B cell (primary cell): Measurements from ENCODE around the gene PRSS50. TPM values are rescaled to one million over a fixed set of nuclear protein-coding genes. Genes with fewer than 3 reads are reported as not detected.

ENCODE experiments used
- ATAC-seq: fragments of 200-7000 bp; cut with Tn5 transposase; one replicate; pipeline ENCODE4 v1.10.0; 2021; ENCODE audit warnings: low read depth, mild to moderate bottlenecking, moderate number of reproducible peaks, moderate library complexity
- CTCF ChIA-PET: fragments of 350-600 bp; sonication (Branson Sonifier 250); formaldehyde crosslinking; loops from one replicate; lab custom pipeline; 2021; ENCODE audit warnings: antibody characterized with exemption, inconsistent platforms; lab: Charles Lee
- POLR2A ChIA-PET: fragments of 350-600 bp; sonication (Branson Sonifier 250); formaldehyde crosslinking; loops from one replicate; lab custom pipeline; 2021; ENCODE audit warnings: antibody characterized with exemption; lab: Charles Lee
- DNase-seq: peaks from one replicate; pipeline ENCODE4 v3.0.0; 2013
- H2AFZ ChIP-seq: 2 replicates; pipeline ENCODE4 v1.6.1; 2012; ENCODE audit warnings: mild to moderate bottlenecking, low read depth, low read length; ENCODE audit not compliant: insufficient read depth, poor library complexity, severe bottlenecking
- H3K27ac ChIP-seq, 2 donors: 1 replicate in 1 of 2; 2 replicates in 1 of 2; pipeline ENCODE4 v1.5.1; 2012 to 2013; ENCODE audit warnings: low read length in 2 of 2, mild to moderate bottlenecking in 2 of 2, moderate library complexity in 1 of 2
- H3K27me3 ChIP-seq, 4 experiments: fragments of 200-600 bp in 1 of 4; sonication (generic) in 1 of 4; replicated peaks in 1 of 4; 1 replicate in 2 of 4; 2 replicates in 2 of 4; pipeline versions ENCODE4 v1.6.1 to v1.7.0; 2013 to 2016; ENCODE audit warnings: low read length in 3 of 4, mild to moderate bottlenecking in 2 of 4, mixed read lengths in 1 of 4, moderate library complexity in 1 of 4; ENCODE audit not compliant: insufficient read depth in 4 of 4, control insufficient read depth in 3 of 4; ENCODE audit errors: control extremely low read depth in 1 of 4
- H3K36me3 ChIP-seq, 2 experiments: replicated peaks in 1 of 2; 1 replicate in 1 of 2; 2 replicates in 1 of 2; pipeline versions ENCODE4 v1.6.1 to v1.7.1; 2013; ENCODE audit warnings: low read length in 1 of 2; ENCODE audit not compliant: insufficient read depth in 2 of 2, control insufficient read depth in 1 of 2; ENCODE audit errors: control extremely low read depth in 1 of 2, extremely low read depth in 1 of 2
- H3K4me1 ChIP-seq, 2 donors: fragments of 200-600 bp in 1 of 2; sonication (generic) in 1 of 2; 1 replicate in 1 of 2; 2 replicates in 1 of 2; pipeline versions ENCODE4 v1.5.1 to v1.6.1; 2013 to 2017; ENCODE audit warnings: low read length in 2 of 2; ENCODE audit not compliant: control insufficient read depth in 2 of 2, insufficient read depth in 2 of 2
- H3K4me2 ChIP-seq: replicated peaks from 2 replicates; pipeline ENCODE3; 2012; ENCODE audit warnings: mild to moderate bottlenecking, low read depth, low read length; ENCODE audit not compliant: poor library complexity, severe bottlenecking
- H3K4me3 ChIP-seq, 5 experiments: fragments of 200-600 bp in 1 of 5; sonication (generic) in 1 of 5; 1 replicate in 3 of 5; 2 replicates in 2 of 5; pipeline versions ENCODE4 v1.5.1 to v1.7.0; 2011 to 2016; ENCODE audit warnings: low read length in 4 of 5, mild to moderate bottlenecking in 4 of 5, low read depth in 2 of 5, control low read depth in 1 of 5, moderate library complexity in 1 of 5; ENCODE audit not compliant: insufficient read depth in 1 of 5; ENCODE audit errors: control extremely low read depth in 1 of 5, extremely low read depth in 1 of 5
- H3K79me2 ChIP-seq: fragments of 200-600 bp; sonication (generic); one replicate; pipeline ENCODE4 v1.6.0; 2016; ENCODE audit warnings: low read length; ENCODE audit not compliant: control insufficient read depth, insufficient read depth
- H3K9ac ChIP-seq: fragments of 200-600 bp; sonication (generic); 2 replicates; pipeline ENCODE4 v1.6.1; 2017; ENCODE audit warnings: mild to moderate bottlenecking, low read length, moderate library complexity
- H3K9me3 ChIP-seq, 3 donors: one replicate each; pipeline versions ENCODE4 v1.6.1 to v1.7.1; 2013; ENCODE audit warnings: low read length in 2 of 3; ENCODE audit not compliant: control insufficient read depth in 2 of 3, insufficient read depth in 1 of 3; ENCODE audit errors: control extremely low read depth in 1 of 3
- H4K20me1 ChIP-seq: 2 replicates; pipeline ENCODE4 v1.6.0; 2012; ENCODE audit warnings: mild to moderate bottlenecking, low read length; ENCODE audit not compliant: insufficient read depth, control insufficient read depth, poor library complexity, severe bottlenecking
- H3K27ac Mint-ChIP-seq: one replicate; pipeline ENCODE4 v1.8.0; 2021; ENCODE audit warnings: mixed read lengths
- H3K27me3 Mint-ChIP-seq: one replicate; pipeline ENCODE4 v1.8.0; 2021; ENCODE audit warnings: mixed read lengths
- H3K4me1 Mint-ChIP-seq: one replicate; pipeline ENCODE4 v1.8.0; 2021; ENCODE audit warnings: mixed read lengths
- H3K4me3 Mint-ChIP-seq: one replicate; pipeline ENCODE4 v1.8.0; 2021; ENCODE audit warnings: mixed read lengths
- H3K9me3 Mint-ChIP-seq: one replicate; pipeline ENCODE4 v1.8.0; 2022; ENCODE audit warnings: mixed read lengths; ENCODE audit not compliant: insufficient read depth
- EZH2 ChIP-seq: IDR thresholded peaks from 2 replicates; pipeline ENCODE4 v1.6.1; 2012; ENCODE audit warnings: borderline replicate concordance, low read depth, mild to moderate bottlenecking, moderate library complexity, low read length; ENCODE audit not compliant: insufficient read depth, poor library complexity, severe bottlenecking
- WGBS: methylation state at CpG from one replicate; pipeline ENCODE4 v1.1.5; 2013; ENCODE audit warnings: missing lambda C conversion rate; ENCODE audit not compliant: insufficient coverage; 5-methylcytosine and 5-hydroxymethylcytosine counted together
- intact Hi-C: fragments of 100-400 bp; cut with micrococcal nuclease; formaldehyde crosslinking; loops from one replicate; pipeline ENCODE4 v1.10.0; 2022
- polyA plus RNA-seq: library from polyadenylated mRNA; depleted of rRNA; stranded (reverse); fragments of >200 nt; gene quantifications from 2 replicates; pipeline ENCODE4 v1.2.3, GENCODE V29; 2012
- total RNA-seq, 2 donors: library from RNA; stranded (reverse); fragments of 120-200 nt in 1 of 2; gene quantifications; 1 replicate in 1 of 2; 2 replicates in 1 of 2; pipeline versions ENCODE4 v1.2.3 to v1.2.4, GENCODE V29; 2013 to 2022
- TF ChIP-seq, protein P1 (sequence below): fragments of 200-600 bp; IDR thresholded peaks from one replicate; pipeline ENCODE4 v1.8.0; 2022; ENCODE audit warnings: antibody characterized with exemption, mild to moderate bottlenecking

Gene PRSS50
- total and polyA plus RNA-seq, 2 donors (not counting 1 experiment from before 2014, with no cell fraction given), result 0.09 to 0.10 TPM

DNA sequence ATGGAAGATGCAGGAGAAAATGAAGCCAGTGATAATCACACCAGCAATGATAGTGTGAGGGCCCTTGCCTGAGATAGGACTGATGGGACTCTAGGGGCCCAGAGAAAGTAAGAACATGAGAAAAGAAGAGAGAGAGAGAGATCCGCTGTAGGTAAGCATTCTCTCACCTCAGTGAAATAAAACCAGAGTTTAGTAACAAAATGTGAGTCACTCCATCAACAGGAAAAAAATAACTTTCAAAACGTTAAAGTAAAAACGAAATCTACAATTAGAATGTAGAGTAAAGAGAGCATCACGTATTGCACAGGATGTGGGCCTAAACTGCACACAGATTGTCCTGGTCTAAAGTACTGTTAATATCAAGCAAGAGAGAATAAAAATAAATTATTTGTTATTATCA, 6.8 kb upstream of the PRSS50 start:
- intact Hi-C loops, result no loop called here
- no CpG with 5 or more reads among the region's 4 CpGs for WGBS

DNA sequence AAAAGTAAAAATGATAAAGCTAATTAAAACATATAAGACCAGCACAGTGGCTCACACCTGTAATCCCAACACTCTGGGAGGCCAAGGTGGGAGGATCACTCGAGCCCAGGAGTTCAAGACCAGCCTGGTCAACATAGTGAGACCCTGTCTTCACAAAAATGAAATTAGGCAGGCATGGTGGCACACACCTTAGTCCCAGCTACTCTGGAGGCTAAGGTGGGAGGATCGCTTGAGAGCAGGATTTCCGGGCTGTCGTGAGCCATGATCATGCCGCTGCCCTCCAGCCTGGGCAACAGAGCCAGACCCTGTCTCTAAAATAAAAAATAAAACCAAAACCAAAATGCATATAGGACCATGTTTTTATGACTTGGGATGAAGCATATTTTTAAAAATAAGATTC, 4.8 kb upstream of the PRSS50 start:
- H3K4me1 ChIP-seq, result no peaks in the 10 kb centered on the region
- Mint-ChIP-seq H3K4me3 (no peak overlapping the region), H3K27ac (no peak overlapping the region), H3K4me1 (no peaks in the 10 kb centered on the region), H3K9me3 (no peaks in the 10 kb centered on the region), H3K27me3 (peaks cover 31% of the 10 kb centered on the region)
- H3K36me3 ChIP-seq, result no peaks in the 10 kb centered on the region
- H2AFZ ChIP-seq, result no peak overlapping the region
- H3K4me3 ChIP-seq, result no peak overlapping the region
- H3K79me2 ChIP-seq, result no peaks in the 10 kb centered on the region
- no peak for DNase-seq
- no peak overlapping the region for H3K9ac ChIP-seq
- CTCF ChIA-PET, result no interaction called here
- H3K9me3 ChIP-seq, result no peaks in the 10 kb centered on the region
- peaks cover 0 to 13% (median 0%) of the 10 kb centered on the region in 4 experiments for H3K27me3 ChIP-seq
- TF ChIP-seq, protein P1, sequence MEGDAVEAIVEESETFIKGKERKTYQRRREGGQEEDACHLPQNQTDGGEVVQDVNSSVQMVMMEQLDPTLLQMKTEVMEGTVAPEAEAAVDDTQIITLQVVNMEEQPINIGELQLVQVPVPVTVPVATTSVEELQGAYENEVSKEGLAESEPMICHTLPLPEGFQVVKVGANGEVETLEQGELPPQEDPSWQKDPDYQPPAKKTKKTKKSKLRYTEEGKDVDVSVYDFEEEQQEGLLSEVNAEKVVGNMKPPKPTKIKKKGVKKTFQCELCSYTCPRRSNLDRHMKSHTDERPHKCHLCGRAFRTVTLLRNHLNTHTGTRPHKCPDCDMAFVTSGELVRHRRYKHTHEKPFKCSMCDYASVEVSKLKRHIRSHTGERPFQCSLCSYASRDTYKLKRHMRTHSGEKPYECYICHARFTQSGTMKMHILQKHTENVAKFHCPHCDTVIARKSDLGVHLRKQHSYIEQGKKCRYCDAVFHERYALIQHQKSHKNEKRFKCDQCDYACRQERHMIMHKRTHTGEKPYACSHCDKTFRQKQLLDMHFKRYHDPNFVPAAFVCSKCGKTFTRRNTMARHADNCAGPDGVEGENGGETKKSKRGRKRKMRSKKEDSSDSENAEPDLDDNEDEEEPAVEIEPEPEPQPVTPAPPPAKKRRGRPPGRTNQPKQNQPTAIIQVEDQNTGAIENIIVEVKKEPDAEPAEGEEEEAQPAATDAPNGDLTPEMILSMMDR, result no peak
- TF ChIP-seq EZH2, result no peak
- no peaks in the 10 kb centered on the region for H4K20me1 ChIP-seq
- POLR2A ChIA-PET, result no interaction called here
- no peak overlapping the region for H3K4me2 ChIP-seq
- no peak for ATAC-seq
- no peak overlapping the region for H3K27ac ChIP-seq
- WGBS, result 83% methylated on average over 3 of the region's 5 CpGs
- intact Hi-C loops, result no loop called here

More for the DNA sequence above, 6.8 kb upstream of the PRSS50 start:
- Histone ChIP-seq H3K9ac (no peak overlapping the region), H2AFZ (no peak overlapping the region), H3K4me2 (no peak overlapping the region), H3K36me3 (no peaks in the 10 kb centered on the region), H3K9me3 (no peaks in the 10 kb centered on the region), H3K27me3 (peaks cover 0 to 8% (median 2%) of the 10 kb centered on the region in 4 experiments), H3K4me1 (no peaks in the 10 kb centered on the region), H3K4me3 (no peak overlapping the region), H3K27ac (no peak overlapping the region), H3K79me2 (no peaks in the 10 kb centered on the region), H4K20me1 (no peaks in the 10 kb centered on the region)
- ATAC-seq, result no peak
- Mint-ChIP-seq H3K27ac (no peak overlapping the region), H3K27me3 (peaks cover 19% of the 10 kb centered on the region), H3K9me3 (no peaks in the 10 kb centered on the region), H3K4me3 (no peak overlapping the region), H3K4me1 (no peaks in the 10 kb centered on the region)
- no peak for DNase-seq
- ChIA-PET POLR2A (no interaction called here), CTCF (no interaction called here)
- TF ChIP-seq EZH2, result no peak
- TF ChIP-seq, protein P1, result no peak
